ENCODE measurements around the gene PRDM16.

The PRDM16 gene

DNA sequence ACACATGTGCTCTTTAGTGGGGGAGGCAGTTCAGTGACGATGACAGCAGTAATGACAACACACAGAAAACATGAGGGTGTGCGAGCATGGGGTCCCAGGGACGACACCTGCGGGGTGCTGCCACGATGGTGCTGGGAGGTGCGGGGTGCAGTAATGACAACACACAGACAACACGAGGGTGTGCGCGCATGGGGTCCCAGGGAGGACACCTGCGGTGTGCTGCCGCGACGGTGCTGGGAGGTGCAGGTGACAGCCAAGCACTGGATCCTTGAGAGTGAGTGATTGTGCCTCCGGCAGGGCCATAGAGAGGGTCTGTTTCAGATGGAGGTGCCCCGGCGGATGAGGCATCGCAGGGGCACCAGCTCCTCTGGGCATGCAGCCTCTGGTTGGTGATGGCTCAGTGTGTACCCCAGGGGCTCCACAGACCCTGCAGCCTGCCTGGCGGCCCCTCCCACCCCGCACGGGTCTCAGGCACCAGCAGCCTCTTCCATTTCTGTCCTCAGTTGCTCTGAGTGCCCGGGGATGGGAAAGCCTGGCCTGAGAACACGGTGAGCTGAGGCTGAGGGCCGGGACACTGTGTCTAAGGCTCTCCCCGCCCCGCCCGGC is 193.8 kb downstream of the PRDM16 start:
- no peak overlapping the region for H3K4me3 ChIP-seq (replicated peaks; ENCODE audit: low read depth, low read length)
- no peaks in the 10 kb centered on the region for H3K27me3 ChIP-seq (replicated peaks; ENCODE audit: control insufficient read depth, insufficient read depth, low read length)
- no peaks in the 10 kb centered on the region for H3K36me3 ChIP-seq (ENCODE audit: control insufficient read depth, insufficient read depth, low read length)
- no peak for DNase-seq (ENCODE audit: extremely low read depth, insufficient read length)
- TF ChIP-seq, protein P1, sequence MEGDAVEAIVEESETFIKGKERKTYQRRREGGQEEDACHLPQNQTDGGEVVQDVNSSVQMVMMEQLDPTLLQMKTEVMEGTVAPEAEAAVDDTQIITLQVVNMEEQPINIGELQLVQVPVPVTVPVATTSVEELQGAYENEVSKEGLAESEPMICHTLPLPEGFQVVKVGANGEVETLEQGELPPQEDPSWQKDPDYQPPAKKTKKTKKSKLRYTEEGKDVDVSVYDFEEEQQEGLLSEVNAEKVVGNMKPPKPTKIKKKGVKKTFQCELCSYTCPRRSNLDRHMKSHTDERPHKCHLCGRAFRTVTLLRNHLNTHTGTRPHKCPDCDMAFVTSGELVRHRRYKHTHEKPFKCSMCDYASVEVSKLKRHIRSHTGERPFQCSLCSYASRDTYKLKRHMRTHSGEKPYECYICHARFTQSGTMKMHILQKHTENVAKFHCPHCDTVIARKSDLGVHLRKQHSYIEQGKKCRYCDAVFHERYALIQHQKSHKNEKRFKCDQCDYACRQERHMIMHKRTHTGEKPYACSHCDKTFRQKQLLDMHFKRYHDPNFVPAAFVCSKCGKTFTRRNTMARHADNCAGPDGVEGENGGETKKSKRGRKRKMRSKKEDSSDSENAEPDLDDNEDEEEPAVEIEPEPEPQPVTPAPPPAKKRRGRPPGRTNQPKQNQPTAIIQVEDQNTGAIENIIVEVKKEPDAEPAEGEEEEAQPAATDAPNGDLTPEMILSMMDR (IDR thresholded peaks at IDR 0.05; ENCODE audit: insufficient read depth, low read length, poor library complexity, severe bottlenecking) = no peak

- TF ChIP-seq, protein P1 (IDR thresholded peaks at IDR 0.05; ENCODE audit: insufficient read depth, low read length, poor library complexity, severe bottlenecking) = no peak
- Histone ChIP-seq H3K36me3 (ENCODE audit: control insufficient read depth, insufficient read depth, low read length) (no peaks in the 10 kb centered on the region), H3K27me3 (replicated peaks; ENCODE audit: control insufficient read depth, insufficient read depth, low read length) (no peaks in the 10 kb centered on the region), H3K4me3 (replicated peaks; ENCODE audit: low read depth, low read length) (no peak overlapping the region)
- no peak for DNase-seq (ENCODE audit: extremely low read depth, insufficient read length)
These were observed 194.8 kb downstream of the PRDM16 start for GRCh38 chr1:3263790-3264189.

- TF ChIP-seq, protein P1 (IDR thresholded peaks at IDR 0.05; ENCODE audit: insufficient read depth, low read length, poor library complexity, severe bottlenecking) = no peak
- Histone ChIP-seq H3K36me3 (ENCODE audit: control insufficient read depth, insufficient read depth, low read length) (no peaks in the 10 kb centered on the region), H3K27me3 (replicated peaks; ENCODE audit: control insufficient read depth, insufficient read depth, low read length) (no peaks in the 10 kb centered on the region), H3K4me3 (replicated peaks; ENCODE audit: low read depth, low read length) (no peak overlapping the region)
- DNase-seq (ENCODE audit: extremely low read depth, insufficient read length) = no peak
These were observed 195.5 kb downstream of the PRDM16 start for GRCh38 chr1:3264456-3264855.

DNA sequence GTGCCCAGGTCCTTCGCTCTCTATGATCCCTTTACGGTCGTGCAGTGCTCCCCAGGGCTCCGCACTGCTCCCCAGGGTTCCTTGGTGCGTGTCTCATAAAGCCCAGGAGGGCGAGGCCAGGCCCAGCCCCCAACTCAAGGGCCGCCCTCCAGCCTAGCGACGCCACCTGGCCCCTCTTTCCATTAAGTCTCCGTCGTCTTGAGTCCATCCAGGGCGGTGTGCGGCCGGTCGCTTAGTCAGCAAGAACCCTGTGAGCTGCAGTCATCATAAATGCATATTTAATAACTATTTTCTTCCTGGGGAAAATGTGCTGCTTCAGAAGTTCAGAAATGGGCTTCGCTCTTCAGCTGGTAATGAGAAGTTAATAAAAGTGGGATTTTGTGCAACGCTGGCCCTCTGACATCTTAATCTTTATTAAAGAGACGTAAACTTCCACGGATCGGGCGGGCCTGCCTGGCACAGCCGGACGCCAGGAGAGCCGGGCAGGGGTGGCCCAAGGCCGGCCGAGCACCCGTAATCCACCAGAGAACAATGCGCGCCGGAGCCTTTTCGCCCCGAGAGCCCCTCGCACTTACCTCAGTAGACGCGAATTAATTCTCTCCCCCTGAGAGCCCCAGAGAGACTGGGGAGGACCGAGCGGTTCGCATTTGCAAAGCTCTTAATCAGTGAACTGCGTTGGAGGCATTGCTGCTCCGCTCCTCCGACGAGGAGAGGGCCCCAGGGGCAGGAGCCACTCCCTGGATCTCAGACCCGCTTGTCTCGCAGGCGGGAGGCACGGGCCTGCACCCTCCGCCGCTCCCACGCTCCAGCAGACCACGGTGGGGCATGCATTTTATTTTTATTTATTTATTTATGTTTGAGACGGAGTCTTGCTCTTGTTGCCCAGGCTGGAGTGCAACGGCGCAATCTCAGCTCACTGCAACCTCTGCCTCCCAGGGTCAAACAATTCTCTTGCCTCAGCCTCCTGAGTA is 197.1 kb downstream of the PRDM16 start:
- Histone ChIP-seq H3K36me3 (ENCODE audit: control insufficient read depth, insufficient read depth, low read length) (no peaks in the 10 kb centered on the region), H3K4me3 (replicated peaks; ENCODE audit: low read depth, low read length) (no peak overlapping the region), H3K27me3 (replicated peaks; ENCODE audit: control insufficient read depth, insufficient read depth, low read length) (no peaks in the 10 kb centered on the region)
- DNase-seq (ENCODE audit: extremely low read depth, insufficient read length) = no peak
- TF ChIP-seq, protein P1 (IDR thresholded peaks at IDR 0.05; ENCODE audit: insufficient read depth, low read length, poor library complexity, severe bottlenecking) = no peak

DNA sequence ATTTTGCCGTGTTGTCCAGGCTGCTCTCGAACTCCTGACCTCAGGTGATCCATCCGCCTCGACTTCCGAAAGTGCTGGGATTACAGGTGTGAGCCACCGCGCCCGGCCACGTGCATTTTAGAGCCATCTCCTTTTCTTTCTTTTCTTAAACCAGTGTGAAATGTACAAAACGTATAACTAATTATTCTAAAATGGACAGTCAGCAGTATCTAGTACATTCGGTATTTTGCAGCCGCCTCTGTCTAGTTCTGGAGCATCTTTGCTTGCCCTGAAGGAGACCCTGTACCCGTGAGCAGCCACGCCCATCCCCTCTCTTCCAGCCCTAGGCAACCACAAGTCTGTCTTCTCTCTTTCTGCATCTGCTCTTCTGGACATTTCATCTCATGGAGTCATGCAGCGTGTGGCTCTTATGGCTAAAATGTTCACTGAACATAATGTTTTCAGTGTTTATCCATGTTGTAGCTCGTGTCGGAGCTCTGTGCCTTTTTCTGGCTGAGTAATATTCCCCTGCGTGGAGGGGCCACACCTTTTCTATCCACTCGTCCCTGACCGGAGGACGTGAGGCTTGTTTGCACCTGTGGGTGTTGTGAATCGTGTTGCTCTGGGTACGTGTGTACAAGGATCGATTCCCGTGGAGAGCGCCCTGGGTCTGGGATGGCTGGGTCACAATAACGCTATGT is 198.0 kb downstream of the PRDM16 start:
- TF ChIP-seq, protein P1 (IDR thresholded peaks at IDR 0.05; ENCODE audit: insufficient read depth, low read length, poor library complexity, severe bottlenecking) = no peak
- DNase-seq (ENCODE audit: extremely low read depth, insufficient read length) = no peak
- H3K4me3 ChIP-seq (replicated peaks; ENCODE audit: low read depth, low read length) = no peak overlapping the region

More for the DNA sequence above, 198.0 kb downstream of the PRDM16 start:
- Histone ChIP-seq H3K27me3 (replicated peaks; ENCODE audit: control insufficient read depth, insufficient read depth, low read length) (no peaks in the 10 kb centered on the region), H3K36me3 (ENCODE audit: control insufficient read depth, insufficient read depth, low read length) (no peaks in the 10 kb centered on the region)

All from GM06990 (cell line).